Activated CD8-positive, alpha-beta memory T cell treated with anti-CD3 and anti-CD28 coated beads, Interleukin-2, amount 50 U/mL, for 1 hour (primary cell): ENCODE results near the gene SCUBE1.
"Not testable (repeated sequence)": the region's sequence is repeated elsewhere in the genome, so short reads cannot be mapped to it uniquely, and the experiment has no call there.

Source experiments
- DNase-seq: peaks from one replicate; pipeline ENCODE4 v3.0.0-alpha.2; 2020; ENCODE audit errors: extremely low read depth

SCUBE1 gene

DNA sequence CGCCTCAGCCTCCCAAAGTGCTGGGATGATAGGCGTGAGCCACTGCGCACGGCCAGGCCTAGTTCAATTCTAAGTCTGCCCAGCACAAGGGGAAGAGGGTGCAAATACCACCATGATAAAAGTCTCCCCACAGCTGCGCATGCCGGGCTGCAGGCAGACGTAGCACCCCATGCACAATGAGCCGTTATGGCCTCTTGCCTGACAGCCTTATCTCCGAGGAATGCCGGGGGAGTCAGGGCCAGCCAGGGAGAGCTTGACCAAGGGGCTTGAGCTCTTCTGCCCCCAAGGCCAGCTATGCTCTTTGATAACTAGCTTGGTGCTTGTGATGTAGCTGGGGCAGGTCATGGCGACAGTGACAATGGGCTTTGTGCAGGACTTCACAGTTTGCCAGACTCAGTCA, 13.7 kb upstream of the SCUBE1 start:
- DNase-seq: no peak

DNA sequence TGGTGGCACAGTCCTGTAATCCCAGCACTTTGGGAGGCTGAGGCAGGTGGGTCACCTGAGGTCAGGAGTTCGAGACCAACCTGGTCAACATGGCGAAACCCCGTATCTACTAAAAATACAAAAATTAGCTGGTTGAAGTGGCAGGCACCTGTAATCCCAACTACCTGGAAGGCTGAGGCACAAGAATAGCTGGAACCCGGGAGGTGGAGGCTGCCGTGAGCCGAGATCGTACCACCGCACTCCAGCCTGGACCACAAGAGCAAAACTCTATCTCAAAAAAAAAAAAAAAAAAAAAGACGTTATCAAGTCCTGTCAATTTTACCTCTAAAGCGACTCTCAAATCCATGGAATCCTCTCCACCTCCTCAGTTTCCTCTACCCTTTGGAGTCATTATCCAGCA, 12.5 kb upstream of the SCUBE1 start:
- DNase-seq: not testable (repeated sequence)

- no peak for DNase-seq
Observed at GRCh38 chr22:43351966-43352345, 8.8 kb upstream of the SCUBE1 start.

GRCh38 chr22:43349636-43350035, 6.5 kb upstream of the SCUBE1 start:
- DNase-seq: no peak

- no peak for DNase-seq
Observed at GRCh38 chr22:43346521-43346929, 3.4 kb upstream of the SCUBE1 start.

- DNase-seq: no peak
Observed at GRCh38 chr22:43345761-43346301, 2.7 kb upstream of the SCUBE1 start.

DNA sequence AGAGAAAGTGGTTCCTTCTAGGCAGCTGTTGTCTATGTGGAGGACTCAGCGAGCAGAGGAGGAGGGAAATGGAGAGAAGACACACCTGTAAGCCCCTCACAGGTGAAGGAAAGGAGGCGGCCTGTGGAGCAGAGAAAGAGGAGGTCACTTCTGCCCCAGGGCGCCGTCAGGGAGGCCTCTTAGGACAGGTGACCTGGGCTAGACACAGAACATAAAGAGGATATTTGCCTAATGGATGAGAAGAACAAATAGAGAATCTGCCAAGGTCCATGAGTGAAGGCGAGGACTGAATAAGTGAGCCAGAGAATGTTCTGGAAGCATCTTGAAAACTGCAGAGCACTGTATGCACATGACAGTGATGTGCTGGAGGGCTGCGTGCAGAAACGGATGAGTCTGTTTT, 2.2 kb upstream of the SCUBE1 start:
- DNase-seq: no peak

DNA sequence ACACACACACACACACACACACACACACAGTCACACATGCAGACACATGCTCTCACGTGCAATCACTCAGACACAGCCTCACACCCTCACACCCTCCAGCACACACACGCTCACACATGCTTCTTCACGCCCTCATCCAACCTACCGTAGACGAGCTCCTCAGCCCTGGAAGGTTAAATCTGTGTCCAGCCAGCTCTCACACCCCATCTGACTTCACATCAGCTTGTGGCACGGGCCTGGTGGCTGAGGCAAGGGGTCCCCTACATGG, 1.3 kb upstream of the SCUBE1 start:
- no peak for DNase-seq

DNA sequence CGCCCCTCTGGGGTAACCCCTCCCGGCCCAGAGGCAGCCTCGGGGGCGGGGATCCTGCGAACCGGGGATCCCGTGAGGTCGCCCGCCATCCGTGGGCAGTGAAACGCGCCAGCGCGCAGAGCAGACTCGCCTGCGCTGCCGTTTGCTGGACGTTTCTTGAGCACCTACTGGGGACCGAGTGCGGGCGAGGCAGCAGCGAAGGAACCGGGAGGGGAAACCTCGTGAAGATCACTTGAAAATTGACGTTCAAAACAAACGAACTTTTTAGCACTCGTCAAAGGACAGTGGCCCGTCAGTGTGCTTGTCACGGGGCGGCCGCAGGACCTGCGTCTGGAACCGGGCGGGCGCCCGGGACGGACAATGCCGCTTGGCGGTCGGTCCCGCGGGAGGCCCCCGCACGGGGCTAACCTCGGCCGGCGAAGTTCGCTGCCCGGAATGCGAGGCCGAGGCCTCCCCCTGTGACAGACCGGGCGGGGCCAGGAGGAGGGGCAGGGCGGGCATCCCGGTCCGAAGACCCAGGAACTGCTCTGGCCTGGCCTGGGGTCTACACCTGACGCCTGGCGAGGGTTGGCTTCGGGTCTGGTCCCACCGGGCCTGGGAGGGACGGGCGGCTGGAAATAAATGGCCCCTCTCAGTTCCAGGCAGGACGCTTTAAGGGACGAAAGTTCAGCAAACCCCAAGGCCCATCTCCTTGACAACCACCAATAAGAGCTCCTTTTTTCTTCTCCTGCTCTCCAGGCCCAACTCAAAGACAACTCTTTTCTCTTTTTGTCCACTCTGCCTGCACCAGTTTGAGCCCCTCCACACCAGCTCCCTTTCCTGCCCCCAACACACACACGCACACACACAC, 723 bp upstream of the SCUBE1 start:
- DNase-seq: no peak

DNA sequence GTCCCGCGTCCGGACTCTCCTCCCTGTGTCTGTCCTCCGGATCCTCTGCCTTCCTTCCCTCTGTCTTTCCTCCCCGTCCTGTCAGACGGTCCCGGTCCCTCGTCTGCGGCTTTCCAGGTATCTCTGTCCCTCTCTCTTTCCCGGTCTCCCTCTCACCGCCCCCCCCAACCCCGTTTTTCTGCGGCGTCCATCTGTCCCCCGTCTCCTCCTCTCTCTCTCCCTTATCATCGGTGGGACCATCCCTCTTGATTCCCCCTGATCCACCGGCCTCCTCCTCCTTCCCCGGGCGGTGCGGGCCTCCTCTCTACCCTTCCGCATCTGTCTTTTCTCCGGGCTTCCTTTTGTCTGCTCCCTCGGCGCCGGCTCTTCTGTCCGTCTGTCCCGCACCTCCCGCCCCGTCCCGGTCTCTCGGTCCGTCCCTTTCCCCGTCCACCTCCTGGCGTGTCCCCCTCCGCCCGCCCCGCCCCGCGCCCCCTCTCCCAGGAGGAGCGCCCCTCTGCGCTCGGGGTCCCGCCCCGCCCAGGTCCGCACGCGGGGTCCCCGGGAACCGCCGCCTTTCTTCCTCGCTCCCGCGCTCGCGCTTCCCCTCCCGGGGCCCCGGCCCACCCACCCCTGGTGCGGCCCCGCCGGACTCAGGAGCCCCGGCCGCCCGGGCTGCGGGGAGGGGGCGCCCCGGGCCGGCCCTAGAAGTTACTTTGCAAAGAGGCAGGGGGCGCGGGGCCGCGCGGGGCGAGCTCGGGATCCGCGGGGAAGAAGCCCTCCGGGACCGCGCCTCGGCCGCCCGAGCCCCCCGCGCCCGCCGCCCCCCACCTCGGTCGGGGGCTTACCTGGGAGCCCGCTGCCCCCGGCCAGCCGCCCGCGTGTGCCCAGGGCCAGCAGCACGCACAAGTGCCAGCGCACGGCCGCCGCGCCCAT, 568 bp downstream of the SCUBE1 start:
- no peak for DNase-seq

DNA sequence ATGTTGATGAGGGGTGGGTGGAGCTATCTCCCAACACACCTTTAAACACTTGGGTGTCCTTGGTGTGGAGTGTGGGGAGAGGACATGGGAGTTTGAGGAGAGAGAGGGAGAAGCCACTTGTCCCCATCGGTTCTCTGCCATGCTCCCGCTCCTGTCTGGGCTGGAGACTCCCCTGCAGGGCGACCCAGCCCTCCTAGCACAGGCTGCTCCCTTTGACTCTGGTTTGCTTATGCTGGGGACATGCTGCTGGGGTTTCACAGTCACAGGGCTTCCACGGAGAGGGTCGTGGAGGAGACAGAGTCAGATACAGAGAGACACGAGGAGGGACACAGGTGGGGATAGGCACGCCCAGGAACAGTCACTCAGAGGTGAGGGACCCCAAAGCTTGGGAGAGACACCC, 1.6 kb downstream of the SCUBE1 start:
- no peak for DNase-seq

GRCh38 chr22:43338766-43339345, 4.3 kb downstream of the SCUBE1 start:
- no peak for DNase-seq

DNA sequence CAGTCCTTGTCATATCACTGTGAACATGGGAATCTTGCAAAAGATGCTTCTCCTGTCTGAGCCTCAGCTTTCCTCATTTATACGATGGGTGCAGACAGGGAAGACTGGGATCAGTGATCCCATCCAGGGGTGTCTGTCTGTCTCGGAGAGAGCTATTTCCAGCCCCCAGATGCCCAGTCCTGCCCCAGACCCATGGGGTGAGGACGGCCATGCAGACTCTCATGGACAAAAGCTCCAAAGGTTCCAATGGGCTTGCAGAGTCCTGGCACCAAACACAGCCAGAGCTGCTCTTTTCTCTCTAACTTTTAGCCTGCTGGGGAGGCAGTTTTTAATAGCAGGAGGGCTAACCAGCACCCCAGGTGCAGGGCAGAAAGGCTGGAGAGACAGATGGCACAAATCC, 5.2 kb downstream of the SCUBE1 start:
- DNase-seq: no peak

- no peak for DNase-seq
Observed at GRCh38 chr22:43337385-43337784, 5.8 kb downstream of the SCUBE1 start.

GRCh38 chr22:43334378-43334777, 8.8 kb downstream of the SCUBE1 start:
- DNase-seq: no peak

DNA sequence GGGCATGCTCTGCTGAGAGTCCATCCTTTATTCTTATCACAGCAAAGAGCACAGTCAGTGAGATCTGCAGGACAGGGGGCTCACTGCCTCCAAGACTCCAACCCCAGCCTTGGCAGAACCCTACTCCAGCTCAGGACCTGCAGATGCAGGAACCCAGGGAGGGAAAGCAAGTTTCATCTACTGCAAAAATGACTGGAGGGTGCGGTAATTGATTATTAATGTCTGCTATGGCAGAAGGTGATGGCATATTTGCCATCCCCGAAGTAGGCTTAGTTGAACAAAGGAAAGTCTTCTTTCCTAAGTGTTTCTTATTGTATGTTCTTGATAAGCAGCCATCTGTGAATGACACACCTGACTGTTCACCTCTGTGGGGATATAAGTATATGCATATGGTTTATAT, 9.2 kb downstream of the SCUBE1 start:
- no peak for DNase-seq

- DNase-seq: no peak
Observed at GRCh38 chr22:43333156-43333555, 10.0 kb downstream of the SCUBE1 start.

DNA sequence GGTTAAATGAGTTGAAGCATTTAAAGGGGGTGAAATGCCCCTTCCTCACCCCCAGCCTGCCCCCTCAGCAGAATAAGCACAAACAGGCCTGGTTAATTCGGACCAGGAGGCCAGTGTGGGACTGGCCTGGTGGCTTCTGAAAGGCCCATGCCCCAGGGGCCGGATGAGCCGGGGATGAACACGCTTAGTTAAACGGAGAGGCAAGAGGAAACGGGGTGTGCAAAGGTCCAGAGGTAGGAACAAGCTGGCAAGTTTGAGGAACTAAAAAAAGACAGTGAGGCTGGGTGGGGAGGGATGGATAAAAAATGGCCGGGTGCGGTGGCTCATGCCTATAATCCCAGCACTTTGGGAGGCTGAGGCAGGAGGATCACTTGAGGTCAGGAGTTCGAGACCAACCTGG, 11.5 kb downstream of the SCUBE1 start:
- no peak for DNase-seq

DNA sequence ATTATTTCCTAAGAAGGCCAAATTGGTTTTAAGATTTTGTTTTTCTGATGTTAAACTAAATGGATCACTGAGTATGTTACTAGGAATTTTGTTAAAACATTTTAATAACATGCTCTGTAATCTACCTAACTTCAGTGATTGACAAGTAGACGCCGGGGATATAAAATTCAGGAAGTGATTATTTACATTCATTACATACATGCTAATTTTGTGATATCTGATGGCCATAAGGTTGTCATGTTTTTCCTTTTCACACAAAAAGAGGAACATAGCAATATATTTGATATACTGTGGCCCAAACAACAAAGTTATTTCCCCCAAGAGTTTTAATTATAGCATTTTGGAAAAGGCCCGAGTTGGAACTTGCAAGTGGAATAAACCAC, 12.1 kb downstream of the SCUBE1 start:
- no peak for DNase-seq

- DNase-seq: no peak
Observed at GRCh38 chr22:43330178-43331068, 12.7 kb downstream of the SCUBE1 start.

- no peak for DNase-seq
Observed at GRCh38 chr22:43329061-43329460, 14.1 kb downstream of the SCUBE1 start.

DNA sequence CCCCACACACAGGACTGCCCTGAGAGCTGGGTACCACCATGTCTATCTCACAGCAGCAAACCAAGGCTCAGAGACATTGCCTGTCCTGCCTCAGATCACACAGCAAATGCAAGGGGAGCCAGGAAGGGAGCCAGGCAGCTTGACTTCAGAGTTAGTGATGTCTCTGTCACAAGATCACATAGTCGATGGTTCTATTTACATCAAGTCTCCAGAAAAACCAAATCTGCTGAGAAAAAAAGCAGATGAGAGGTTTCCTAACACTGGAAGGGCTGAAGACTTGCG, 16.1 kb downstream of the SCUBE1 start:
- no peak for DNase-seq
